Activated CD8-positive, alpha-beta memory T cell treated with anti-CD3 and anti-CD28 coated beads, Interleukin-2, amount 50 U/mL, for 1 hour (primary cell): ENCODE results near the gene CIB2.

ENCODE experiments used
- DNase-seq: peaks from one replicate; pipeline ENCODE4 v3.0.0-alpha.2; 2020; ENCODE audit errors: extremely low read depth

Gene CIB2

GRCh38 chr15:78083687-78084448 lies 47.4 kb downstream of the CIB2 start:
- DNase-seq: no peak

- no peak for DNase-seq
Measured at GRCh38 chr15:78083186-78083585, 48.1 kb downstream of the CIB2 start.

- DNase-seq: no peak
Measured at GRCh38 chr15:78082743-78083110, 48.5 kb downstream of the CIB2 start.

- DNase-seq: no peak
Measured at GRCh38 chr15:78082106-78082742, 49.0 kb downstream of the CIB2 start.

GRCh38 chr15:78080088-78080460 lies 51.2 kb downstream of the CIB2 start:
- no peak for DNase-seq

GRCh38 chr15:78079298-78080087 lies 51.8 kb downstream of the CIB2 start:
- no peak for DNase-seq

GRCh38 chr15:78077871-78078210 lies 53.4 kb downstream of the CIB2 start:
- DNase-seq: no peak

GRCh38 chr15:78077053-78077870 lies 54.0 kb downstream of the CIB2 start, which contains the start of gene TBC1D2B:
Gene TBC1D2B, minus strand, starts transcription at chr15:78077711. Its CDS starts 59 bp downstream, at chr15:78077652.
- DNase-seq: no peak

- DNase-seq: no peak
Measured at GRCh38 chr15:78076231-78077052, 54.8 kb downstream of the CIB2 start.

- no peak for DNase-seq
Measured at GRCh38 chr15:78075490-78076230, 55.6 kb downstream of the CIB2 start.

GRCh38 chr15:78073046-78073787 lies 58.0 kb downstream of the CIB2 start:
- no peak for DNase-seq

GRCh38 chr15:78072080-78072892 lies 59.0 kb downstream of the CIB2 start:
- DNase-seq: no peak

- no peak for DNase-seq
Measured at GRCh38 chr15:78071383-78071782, 59.9 kb downstream of the CIB2 start.

- DNase-seq: no peak
Measured at GRCh38 chr15:78070049-78070700, 61.1 kb downstream of the CIB2 start.

- no peak for DNase-seq
Measured at GRCh38 chr15:78069462-78070029, 61.7 kb downstream of the CIB2 start.

- no peak for DNase-seq
Measured at GRCh38 chr15:78069052-78069414, 62.2 kb downstream of the CIB2 start.

- no peak for DNase-seq
Measured at GRCh38 chr15:78067328-78068228, 63.7 kb downstream of the CIB2 start.
